T-helper 17 cell (primary cell): ENCODE results near the gene HDAC4. TPM values are rescaled to one million over a fixed set of nuclear protein-coding genes. Genes with fewer than 3 reads are reported as not detected.

Experiments
- ATAC-seq: fragments of 150-1000 bp; cut with Tn5 transposase; 2 replicates; pipeline ENCODE4 v1.10.0; 2021; ENCODE audit warnings: mild to moderate bottlenecking, moderate library complexity
- DNase-seq, 3 donors: peaks; one replicate each; pipeline versions ENCODE4 v3.0.0 to v3.0.0-alpha.2; 2020 to 2021
- H3K9me3 ChIP-seq: one replicate; pipeline ENCODE4 v1.7.0; 2013; ENCODE audit warnings: low read length, mild to moderate bottlenecking; ENCODE audit not compliant: control insufficient read depth, poor library complexity, severe bottlenecking
- H3K27ac Mint-ChIP-seq: one replicate; pipeline ENCODE4 v1.8.0; 2022; ENCODE audit warnings: mild to moderate bottlenecking, moderate library complexity, mixed read lengths
- H3K27me3 Mint-ChIP-seq: one replicate; pipeline ENCODE4 v1.8.0; 2022; ENCODE audit warnings: mixed read lengths
- H3K36me3 Mint-ChIP-seq: one replicate; pipeline ENCODE4 v1.8.0; 2022; ENCODE audit warnings: low read depth, mixed read lengths
- H3K4me1 Mint-ChIP-seq: one replicate; pipeline ENCODE4 v1.8.0; 2022; ENCODE audit warnings: mild to moderate bottlenecking, mixed read lengths
- H3K4me3 Mint-ChIP-seq: one replicate; pipeline ENCODE4 v1.8.0; 2022; ENCODE audit warnings: mild to moderate bottlenecking, moderate library complexity, mixed read lengths
- total RNA-seq, 4 donors: library from RNA in 2 of 4; stranded (reverse) in 2 of 4; gene quantifications; one replicate each; pipeline ENCODE4 v1.2.3 and lab custom pipeline; 2022 to 2026

HDAC4 gene
- total RNA-seq, 2 donors from 2014 or later = 78.9 to 79.0 TPM

- no peaks in the 10 kb centered on the region for H3K9me3 ChIP-seq
- ATAC-seq = no peak
- Mint-ChIP-seq H3K27ac (peak overlapping the region; percentile 62), H3K4me3 (no peak overlapping the region), H3K4me1 (peaks cover 4% of the 10 kb centered on the region), H3K36me3 (peaks cover 2% of the 10 kb centered on the region), H3K27me3 (no peaks in the 10 kb centered on the region)
- DNase-seq = no peak
Measured at GRCh38 chr2:239098288-239098970, 302.4 kb downstream of the HDAC4 start.

GRCh38 chr2:239097428-239097696 is 303.5 kb downstream of the HDAC4 start:
- peaks cover 4% of the 10 kb centered on the region for H3K4me1 Mint-ChIP-seq
- no peaks in the 10 kb centered on the region for H3K27me3 Mint-ChIP-seq
- no peak for DNase-seq
- no peak overlapping the region for H3K4me3 Mint-ChIP-seq
- no peak for ATAC-seq
- no peaks in the 10 kb centered on the region for H3K9me3 ChIP-seq
- H3K27ac Mint-ChIP-seq = no peak overlapping the region
- peaks cover 2% of the 10 kb centered on the region for H3K36me3 Mint-ChIP-seq

- H3K4me1 Mint-ChIP-seq = peaks cover 4% of the 10 kb centered on the region
- no peak overlapping the region for H3K4me3 Mint-ChIP-seq
- no peak for ATAC-seq
- no peaks in the 10 kb centered on the region for H3K9me3 ChIP-seq
- peaks cover 2% of the 10 kb centered on the region for H3K36me3 Mint-ChIP-seq
- DNase-seq = no peak
- no peak overlapping the region for H3K27ac Mint-ChIP-seq
- no peaks in the 10 kb centered on the region for H3K27me3 Mint-ChIP-seq
Measured at GRCh38 chr2:239096676-239097427, 304.0 kb downstream of the HDAC4 start.

- Mint-ChIP-seq H3K4me1 (peaks cover 4% of the 10 kb centered on the region), H3K27ac (no peak overlapping the region), H3K27me3 (no peaks in the 10 kb centered on the region), H3K36me3 (peaks cover 4% of the 10 kb centered on the region), H3K4me3 (no peak overlapping the region)
- no peak for DNase-seq
- ATAC-seq = no peak
- H3K9me3 ChIP-seq = no peaks in the 10 kb centered on the region
Measured at GRCh38 chr2:239095460-239096081, 305.2 kb downstream of the HDAC4 start.

GRCh38 chr2:239094867-239095266 is 306.0 kb downstream of the HDAC4 start:
- ATAC-seq (no peak), DNase-seq (no peak)
- peaks cover 2% of the 10 kb centered on the region for H3K4me1 Mint-ChIP-seq
- H3K4me3 Mint-ChIP-seq = no peak overlapping the region
- no peaks in the 10 kb centered on the region for H3K9me3 ChIP-seq
- no peaks in the 10 kb centered on the region for H3K27me3 Mint-ChIP-seq
- H3K36me3 Mint-ChIP-seq = peaks cover 2% of the 10 kb centered on the region
- H3K27ac Mint-ChIP-seq = peak overlapping the region; percentile 66

- H3K9me3 ChIP-seq = no peaks in the 10 kb centered on the region
- H3K4me1 Mint-ChIP-seq = no peaks in the 10 kb centered on the region
- ATAC-seq (no peak), DNase-seq (no peak)
- no peaks in the 10 kb centered on the region for H3K27me3 Mint-ChIP-seq
- H3K36me3 Mint-ChIP-seq = peaks cover 2% of the 10 kb centered on the region
- H3K27ac Mint-ChIP-seq = no peak overlapping the region
- H3K4me3 Mint-ChIP-seq = no peak overlapping the region
Measured at GRCh38 chr2:239093952-239094351, 306.9 kb downstream of the HDAC4 start.

- H3K27ac Mint-ChIP-seq = no peak overlapping the region
- no peaks in the 10 kb centered on the region for H3K9me3 ChIP-seq
- no peaks in the 10 kb centered on the region for H3K4me1 Mint-ChIP-seq
- ATAC-seq (no peak), DNase-seq (no peak)
- no peaks in the 10 kb centered on the region for H3K27me3 Mint-ChIP-seq
- H3K4me3 Mint-ChIP-seq = no peak overlapping the region
- peaks cover 2% of the 10 kb centered on the region for H3K36me3 Mint-ChIP-seq
Measured at GRCh38 chr2:239093542-239093941, 307.3 kb downstream of the HDAC4 start.

- DNase-seq = no peak
- Mint-ChIP-seq H3K27me3 (no peaks in the 10 kb centered on the region), H3K27ac (no peak overlapping the region), H3K4me3 (no peak overlapping the region), H3K4me1 (no peaks in the 10 kb centered on the region), H3K36me3 (peaks cover 2% of the 10 kb centered on the region)
- no peak for ATAC-seq
- H3K9me3 ChIP-seq = no peaks in the 10 kb centered on the region
Measured at GRCh38 chr2:239092571-239093294, 308.1 kb downstream of the HDAC4 start.

GRCh38 chr2:239089884-239090283 is 310.9 kb downstream of the HDAC4 start:
- ATAC-seq (no peak), DNase-seq (no peak)
- Mint-ChIP-seq H3K4me3 (no peak overlapping the region), H3K27me3 (no peaks in the 10 kb centered on the region), H3K27ac (no peak overlapping the region), H3K4me1 (peaks cover 5% of the 10 kb centered on the region), H3K36me3 (peaks cover 3% of the 10 kb centered on the region)
- no peaks in the 10 kb centered on the region for H3K9me3 ChIP-seq

- no peaks in the 10 kb centered on the region for H3K9me3 ChIP-seq
- Mint-ChIP-seq H3K27ac (no peak overlapping the region), H3K4me3 (peak overlapping the region; percentile 31), H3K4me1 (peaks cover 11% of the 10 kb centered on the region), H3K36me3 (peaks cover 8% of the 10 kb centered on the region), H3K27me3 (no peaks in the 10 kb centered on the region)
- DNase-seq = no peak
- no peak for ATAC-seq
Measured at GRCh38 chr2:239087046-239087710, 313.6 kb downstream of the HDAC4 start.

GRCh38 chr2:239086325-239087020 is 314.3 kb downstream of the HDAC4 start:
- H3K36me3 Mint-ChIP-seq = peaks cover 8% of the 10 kb centered on the region
- H3K4me1 Mint-ChIP-seq = peaks cover 11% of the 10 kb centered on the region
- ATAC-seq (no peak), DNase-seq (no peak)
- no peaks in the 10 kb centered on the region for H3K27me3 Mint-ChIP-seq
- no peak overlapping the region for H3K27ac Mint-ChIP-seq
- H3K4me3 Mint-ChIP-seq = no peak overlapping the region
- H3K9me3 ChIP-seq = no peaks in the 10 kb centered on the region

GRCh38 chr2:239085201-239085992 is 315.4 kb downstream of the HDAC4 start:
- peak overlapping the region; percentile 65 for H3K27ac Mint-ChIP-seq
- H3K4me1 Mint-ChIP-seq = peaks cover 11% of the 10 kb centered on the region
- peaks cover 6% of the 10 kb centered on the region for H3K36me3 Mint-ChIP-seq
- ATAC-seq = no peak
- H3K4me3 Mint-ChIP-seq = no peak overlapping the region
- DNase-seq = no peak
- no peaks in the 10 kb centered on the region for H3K9me3 ChIP-seq
- no peaks in the 10 kb centered on the region for H3K27me3 Mint-ChIP-seq
